HG02678 (cell line): ENCODE results near the gene ANKDD1A.

ENCODE experiments used
- ATAC-seq: cut with Tn5 transposase; IDR thresholded peaks from one replicate; pipeline ENCODE4 v1.9.1; 2021; ENCODE audit warnings: mild to moderate bottlenecking, moderate library complexity; ENCODE audit not compliant: unreplicated experiment

Gene ANKDD1A

GRCh38 chr15:64921711-64922110 lies 10.0 kb downstream of the ANKDD1A start:
- no peak for ATAC-seq

- ATAC-seq = no peak
Observed at GRCh38 chr15:64923546-64923945, 11.8 kb downstream of the ANKDD1A start.

GRCh38 chr15:64925335-64926330 lies 13.9 kb downstream of the ANKDD1A start:
- no peak for ATAC-seq

GRCh38 chr15:64926661-64927060 lies 15.0 kb downstream of the ANKDD1A start:
- ATAC-seq = no peak

- ATAC-seq = no peak
Observed at GRCh38 chr15:64928626-64929220, 17.0 kb downstream of the ANKDD1A start.

- ATAC-seq = peak; percentile 73
Observed at GRCh38 chr15:64930019-64930652, 18.4 kb downstream of the ANKDD1A start.

- ATAC-seq = no peak
Observed at GRCh38 chr15:64930778-64931371, 19.2 kb downstream of the ANKDD1A start.

- ATAC-seq = no peak
Observed at GRCh38 chr15:64931381-64931780, 19.7 kb downstream of the ANKDD1A start.

- no peak for ATAC-seq
Observed at GRCh38 chr15:64934023-64934422, 22.3 kb downstream of the ANKDD1A start.

GRCh38 chr15:64938192-64938591 lies 26.5 kb downstream of the ANKDD1A start:
- no peak for ATAC-seq

GRCh38 chr15:64942356-64942755 lies 30.7 kb downstream of the ANKDD1A start:
- no peak for ATAC-seq

GRCh38 chr15:64943512-64944225 lies 32.0 kb downstream of the ANKDD1A start:
- ATAC-seq = no peak

GRCh38 chr15:64944961-64945360 lies 33.3 kb downstream of the ANKDD1A start:
- no peak for ATAC-seq

- no peak for ATAC-seq
Observed at GRCh38 chr15:64947211-64947610, 35.5 kb downstream of the ANKDD1A start.

GRCh38 chr15:64948916-64949315 lies 37.2 kb downstream of the ANKDD1A start:
- ATAC-seq = no peak

GRCh38 chr15:64949383-64950186 lies 37.9 kb downstream of the ANKDD1A start:
- ATAC-seq = no peak

- ATAC-seq = no peak
Observed at GRCh38 chr15:64950888-64951287, 39.2 kb downstream of the ANKDD1A start.

GRCh38 chr15:64951777-64952418 lies 40.2 kb downstream of the ANKDD1A start:
- ATAC-seq = no peak

- ATAC-seq = no peak
Observed at GRCh38 chr15:64954395-64954794, 42.7 kb downstream of the ANKDD1A start.
